HG02571 (cell line): ENCODE data around the gene IL17D.
"Not testable (repeated sequence)": the region's sequence is repeated elsewhere in the genome, so short reads cannot be mapped to it uniquely, and the experiment has no call there.

Source experiments
- ATAC-seq: cut with Tn5 transposase; IDR thresholded peaks from one replicate; pipeline ENCODE4 v1.9.1; 2021; ENCODE audit warnings: mild to moderate bottlenecking, moderate library complexity; ENCODE audit not compliant: unreplicated experiment

Gene IL17D

DNA sequence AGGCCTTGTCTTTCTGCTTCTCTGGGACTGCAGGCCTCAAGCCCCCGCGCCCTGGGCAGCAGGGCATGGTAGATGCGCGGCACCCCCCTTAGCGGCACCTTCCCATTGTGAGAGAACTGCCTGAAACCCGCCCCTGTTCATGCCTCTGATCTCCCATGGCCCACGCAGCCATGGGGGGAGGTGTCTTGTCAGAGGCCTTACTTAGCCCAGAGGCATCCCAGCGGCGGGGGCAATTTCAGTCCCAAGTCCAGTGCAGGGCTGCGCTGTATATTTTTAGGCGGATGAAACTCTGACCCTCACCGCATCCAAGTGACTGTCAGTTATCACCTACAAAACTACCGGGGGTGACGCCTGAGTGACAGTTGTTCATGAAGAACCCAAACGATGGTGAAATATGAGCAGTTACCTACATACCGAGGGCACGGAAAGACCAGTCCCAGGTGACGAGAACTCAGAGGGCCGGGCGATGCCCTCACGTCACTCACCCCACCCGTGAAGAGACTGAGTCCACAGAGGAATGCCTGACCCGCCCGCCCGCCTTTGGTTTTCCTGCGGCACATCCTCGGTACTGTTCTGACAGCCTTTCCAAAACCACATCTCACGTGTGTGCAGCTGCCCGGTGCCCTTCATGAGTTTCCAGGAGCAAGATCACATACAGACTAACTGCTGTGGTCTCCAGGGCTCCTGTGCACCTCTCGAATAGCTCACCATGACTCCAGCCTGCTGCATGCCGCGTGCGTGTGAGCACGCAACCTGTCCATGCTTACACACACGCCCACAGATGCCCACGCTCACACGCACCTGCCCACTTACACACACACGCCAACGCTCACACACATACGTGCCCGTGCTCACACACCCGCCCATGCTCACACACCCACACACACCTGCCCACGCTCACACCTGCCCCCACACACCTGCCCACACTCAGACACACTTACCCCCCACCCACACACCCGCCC lies 14.4 kb downstream of the IL17D start:
- no peak for ATAC-seq

DNA sequence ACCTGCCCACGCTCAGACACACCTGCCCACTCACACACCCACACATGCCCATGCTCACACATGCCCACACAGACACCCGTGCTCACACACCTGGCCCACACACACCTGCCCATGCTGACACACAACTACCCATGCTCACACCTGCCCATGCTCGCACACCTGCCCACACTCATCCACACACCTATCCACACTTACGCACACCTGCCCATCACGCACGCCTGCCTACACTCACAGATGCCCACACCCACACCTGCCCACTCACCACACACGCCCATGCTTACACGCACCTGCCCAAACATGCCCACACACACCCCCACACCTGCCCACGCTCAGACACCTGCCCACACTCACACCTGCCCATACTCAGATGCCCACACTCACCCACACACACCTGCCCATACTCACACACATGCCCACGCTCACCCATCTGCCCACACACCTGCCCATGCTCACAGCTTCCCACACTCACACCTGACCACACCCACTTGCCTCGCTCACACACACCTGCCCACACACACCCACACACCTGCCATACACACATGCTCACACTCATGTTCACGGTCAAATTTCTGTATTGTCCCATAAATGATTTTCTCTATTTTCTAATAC lies 15.6 kb downstream of the IL17D start:
- ATAC-seq: no peak

DNA sequence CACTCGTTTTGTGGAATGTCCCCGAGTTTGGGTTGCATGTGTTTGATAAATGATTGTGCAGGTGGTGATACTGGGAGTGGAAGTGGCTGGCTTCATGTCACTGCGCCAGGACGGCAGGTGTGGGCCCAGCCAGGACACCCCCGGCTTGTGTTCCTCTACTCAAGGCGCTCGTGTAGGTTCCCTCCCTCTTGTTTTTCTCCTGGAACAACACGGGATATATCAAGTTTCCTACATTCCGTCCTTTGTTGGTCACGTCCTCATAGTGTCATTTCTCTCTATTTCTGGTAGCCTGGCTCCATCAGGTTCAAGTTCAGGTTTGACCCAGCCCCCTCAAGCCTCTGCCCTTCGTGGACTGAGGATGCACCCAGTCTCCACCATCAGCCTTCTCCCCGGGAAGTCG lies 16.3 kb downstream of the IL17D start:
- no peak for ATAC-seq

DNA sequence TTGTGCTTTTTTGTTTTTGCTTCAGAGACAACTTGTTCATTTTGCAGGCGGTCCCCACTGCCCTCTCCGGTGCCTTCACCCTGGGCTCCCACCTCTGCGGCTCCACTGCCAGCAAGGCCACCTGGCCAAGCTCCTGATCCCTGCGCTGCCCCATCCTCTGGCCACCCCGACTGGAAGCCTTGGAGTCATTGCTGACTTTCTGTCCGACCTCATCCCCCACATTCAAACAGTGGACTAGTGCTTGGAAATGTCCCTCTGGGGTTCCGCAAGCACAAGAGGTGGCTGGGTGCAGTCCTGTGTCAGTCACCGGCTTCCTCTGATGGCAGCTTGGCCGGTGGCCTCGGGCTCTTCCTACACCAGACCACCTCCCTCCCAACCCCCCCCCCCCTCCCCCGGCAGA lies 17.0 kb downstream of the IL17D start:
- ATAC-seq: no peak

DNA sequence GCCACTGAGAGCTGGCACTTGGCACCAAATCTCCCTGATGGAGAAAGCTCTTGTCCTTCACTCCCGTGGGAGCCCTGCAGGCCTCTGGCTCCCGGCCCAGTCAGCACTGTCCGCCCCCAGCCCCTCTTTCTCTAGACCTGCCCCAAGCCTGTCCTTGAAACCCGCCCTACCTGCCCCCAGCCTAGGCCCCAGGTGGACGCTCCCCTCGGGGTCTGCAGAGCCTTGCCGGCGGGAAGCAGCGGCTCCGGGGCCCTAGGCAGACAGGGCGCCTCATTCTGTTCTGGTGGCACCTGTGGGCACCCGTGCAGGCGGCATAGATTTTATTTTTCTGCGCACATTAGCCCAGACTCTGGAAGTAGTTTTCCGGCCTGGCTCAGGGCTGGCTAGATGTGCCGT lies 17.6 kb downstream of the IL17D start:
- ATAC-seq: no peak

DNA sequence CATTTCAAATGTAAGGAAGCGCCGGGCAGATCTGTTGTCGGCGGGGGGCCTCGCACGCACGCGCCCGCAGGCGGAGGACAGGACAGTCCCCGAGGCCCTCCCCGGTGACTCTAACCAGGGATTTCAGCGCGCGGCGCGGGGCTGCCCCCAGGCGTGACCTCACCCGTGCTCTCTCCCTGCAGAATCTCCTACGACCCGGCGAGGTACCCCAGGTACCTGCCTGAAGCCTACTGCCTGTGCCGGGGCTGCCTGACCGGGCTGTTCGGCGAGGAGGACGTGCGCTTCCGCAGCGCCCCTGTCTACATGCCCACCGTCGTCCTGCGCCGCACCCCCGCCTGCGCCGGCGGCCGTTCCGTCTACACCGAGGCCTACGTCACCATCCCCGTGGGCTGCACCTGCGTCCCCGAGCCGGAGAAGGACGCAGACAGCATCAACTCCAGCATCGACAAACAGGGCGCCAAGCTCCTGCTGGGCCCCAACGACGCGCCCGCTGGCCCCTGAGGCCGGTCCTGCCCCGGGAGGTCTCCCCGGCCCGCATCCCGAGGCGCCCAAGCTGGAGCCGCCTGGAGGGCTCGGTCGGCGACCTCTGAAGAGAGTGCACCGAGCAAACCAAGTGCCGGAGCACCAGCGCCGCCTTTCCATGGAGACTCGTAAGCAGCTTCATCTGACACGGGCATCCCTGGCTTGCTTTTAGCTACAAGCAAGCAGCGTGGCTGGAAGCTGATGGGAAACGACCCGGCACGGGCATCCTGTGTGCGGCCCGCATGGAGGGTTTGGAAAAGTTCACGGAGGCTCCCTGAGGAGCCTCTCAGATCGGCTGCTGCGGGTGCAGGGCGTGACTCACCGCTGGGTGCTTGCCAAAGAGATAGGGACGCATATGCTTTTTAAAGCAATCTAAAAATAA lies 18.2 kb downstream of the IL17D start:
- ATAC-seq: no peak

DNA sequence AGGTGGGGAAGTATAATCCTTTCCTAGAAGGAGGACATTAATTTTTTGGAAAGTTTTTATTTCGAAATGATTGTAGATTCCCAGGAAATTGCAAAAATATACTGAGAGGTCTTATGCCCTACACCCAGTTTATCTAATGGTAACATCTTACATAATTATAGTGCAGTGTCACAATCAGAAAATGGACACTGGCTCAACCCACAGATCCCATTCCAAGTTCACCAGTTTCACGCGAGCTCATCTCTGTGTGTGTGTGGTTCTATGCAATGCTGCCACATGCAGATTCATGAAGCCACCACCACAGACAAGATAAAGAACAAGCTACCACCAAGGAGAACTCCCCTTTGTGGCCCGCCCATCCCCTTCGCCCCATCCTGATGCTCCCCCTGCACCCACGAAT lies 24.4 kb downstream of the IL17D start:
- ATAC-seq: no peak

DNA sequence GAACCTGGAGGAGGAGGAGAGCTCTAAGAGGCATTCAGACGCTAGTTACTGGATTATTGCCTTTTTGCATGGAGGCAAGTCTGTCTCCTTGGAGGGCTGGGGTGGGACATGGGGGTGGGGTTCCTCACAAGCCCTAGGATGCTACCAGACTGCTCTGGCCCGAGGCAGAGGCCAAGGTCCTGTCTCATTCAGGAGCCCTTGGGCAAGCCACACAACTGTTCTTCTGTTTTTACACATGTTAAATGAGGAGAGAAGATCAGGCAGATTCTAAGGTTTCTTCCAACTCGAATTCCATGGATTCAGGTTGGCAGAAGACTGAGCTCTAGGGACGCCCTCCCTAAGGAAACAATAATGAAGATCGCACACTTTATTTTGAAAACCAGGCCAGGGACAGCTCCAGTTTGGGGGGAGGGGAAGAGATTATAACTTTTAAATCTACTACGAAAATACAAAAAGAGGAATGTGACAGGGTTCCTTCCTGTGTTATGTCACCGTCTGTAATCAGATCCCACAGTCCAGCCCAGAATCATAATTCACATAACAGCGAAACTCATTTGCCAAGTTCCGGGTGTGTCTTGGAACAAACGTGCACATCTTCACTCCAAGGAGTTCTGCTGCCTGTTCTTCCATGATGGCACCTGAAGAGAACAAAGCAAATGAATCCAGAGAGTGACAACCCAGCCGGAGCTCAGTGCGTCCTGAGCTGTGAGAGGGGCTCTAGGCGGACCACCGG lies 25.2 kb downstream of the IL17D start:
- ATAC-seq: no peak

DNA sequence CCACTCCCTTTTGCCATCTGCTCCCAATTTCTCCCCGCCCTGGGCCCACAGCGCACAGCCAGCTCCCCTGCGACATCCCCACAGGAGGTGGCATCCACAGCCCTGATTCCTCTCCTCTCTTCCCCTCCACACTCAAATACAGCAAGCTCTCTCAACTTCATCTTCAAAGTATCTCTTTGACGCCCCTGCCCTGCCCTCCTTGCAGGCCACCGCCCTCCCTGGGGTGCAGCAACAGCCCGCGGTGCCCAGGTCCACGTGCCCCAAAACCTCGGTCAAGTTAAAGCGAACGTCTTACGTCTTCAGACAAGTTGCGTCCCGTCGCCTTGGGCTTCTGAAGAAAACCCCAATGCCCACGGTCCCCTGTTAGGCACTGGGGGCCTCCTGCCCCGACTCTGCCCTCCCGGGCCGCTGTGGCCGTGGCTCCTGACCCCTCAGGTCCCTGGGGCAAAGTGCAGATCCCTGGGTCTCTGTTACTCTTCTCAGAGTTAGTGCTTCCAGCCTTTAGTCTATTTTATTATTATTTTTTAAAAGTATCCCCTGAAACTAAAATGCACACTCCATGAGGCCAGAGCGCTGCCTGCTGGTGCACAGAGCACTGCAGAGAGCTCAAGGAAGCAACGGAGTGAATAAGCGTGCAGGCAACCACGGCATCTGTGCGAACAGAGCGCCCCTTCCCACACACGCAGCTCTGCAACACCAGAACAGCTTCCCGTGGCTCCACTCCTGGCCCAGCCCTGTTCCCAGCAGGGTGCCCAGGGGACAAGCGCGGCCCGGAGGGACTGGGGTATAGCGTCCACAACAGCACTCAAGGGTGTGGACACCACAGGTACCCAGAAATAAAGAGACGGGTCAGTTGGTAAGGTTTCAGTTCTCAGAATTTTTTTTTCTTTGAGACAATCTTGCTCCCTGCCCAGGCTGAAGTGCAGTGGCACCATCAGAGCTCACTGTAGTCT lies 26.4 kb downstream of the IL17D start:
- no peak for ATAC-seq

DNA sequence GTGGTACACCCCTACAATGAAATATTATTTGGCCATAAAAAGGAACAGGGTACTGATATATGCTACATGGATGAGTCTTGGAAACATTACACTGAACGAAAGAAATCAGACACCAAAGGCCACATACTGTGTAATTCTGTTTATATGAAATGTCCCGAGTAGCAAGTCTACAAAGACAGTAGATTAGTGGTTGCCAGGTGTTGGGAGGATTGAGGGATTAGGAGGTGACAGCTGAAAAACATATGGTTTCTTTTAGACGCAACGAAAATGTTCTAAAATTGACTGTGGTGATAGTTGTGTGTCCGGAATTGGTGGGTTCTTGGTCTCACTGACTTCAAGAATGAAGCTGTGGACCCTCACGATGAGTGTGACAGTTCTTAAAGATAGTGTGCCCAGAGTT lies 35.1 kb downstream of the IL17D start:
- ATAC-seq: no peak

DNA sequence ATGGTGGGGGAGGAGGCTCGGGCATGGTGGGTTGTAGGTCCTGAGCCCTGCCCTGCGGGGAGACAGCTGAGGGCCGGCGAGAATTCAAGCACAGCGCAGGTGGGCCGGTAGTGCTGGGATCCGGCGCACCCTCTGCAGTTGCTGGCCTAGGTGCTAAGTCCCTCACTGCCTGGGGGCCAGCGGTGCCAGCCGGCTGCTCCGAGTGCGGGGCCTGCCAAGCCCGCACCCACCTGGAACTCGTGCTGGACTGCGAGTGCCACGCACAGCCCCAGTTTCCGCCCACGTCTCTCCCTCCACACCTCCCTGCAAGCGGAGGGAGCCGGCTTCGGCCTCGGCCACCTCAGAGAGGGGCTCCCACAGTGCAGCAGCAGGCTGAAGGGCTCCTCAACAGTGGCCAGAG lies 36.5 kb downstream of the IL17D start:
- no peak for ATAC-seq

DNA sequence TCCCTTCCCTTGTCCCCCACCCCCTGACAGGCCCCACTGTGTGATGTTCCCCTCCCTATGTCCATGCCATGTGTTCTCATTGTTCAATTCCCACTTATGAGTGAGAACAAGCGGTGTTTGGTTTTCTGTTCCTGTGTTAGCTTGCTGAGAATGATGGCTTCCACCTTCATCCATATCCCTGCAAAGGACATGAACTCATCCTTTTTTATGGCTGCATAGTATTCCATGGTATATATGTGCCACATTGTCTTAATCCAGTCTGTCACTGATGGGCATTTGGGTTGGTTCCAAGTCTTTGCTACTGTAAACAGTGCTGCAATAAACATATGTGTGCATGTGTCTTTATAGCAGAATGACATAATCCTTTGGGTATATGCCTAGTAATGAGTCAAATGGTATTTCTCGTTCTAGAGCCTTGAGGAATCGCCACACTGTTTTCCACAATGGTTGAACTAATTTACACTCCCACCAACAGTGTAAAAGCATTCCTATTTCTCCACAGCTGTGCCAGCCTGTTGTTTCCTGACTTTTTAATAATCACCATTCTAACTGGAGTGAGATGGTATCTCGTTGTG lies 40.4 kb downstream of the IL17D start:
- not testable (repeated sequence) for ATAC-seq

DNA sequence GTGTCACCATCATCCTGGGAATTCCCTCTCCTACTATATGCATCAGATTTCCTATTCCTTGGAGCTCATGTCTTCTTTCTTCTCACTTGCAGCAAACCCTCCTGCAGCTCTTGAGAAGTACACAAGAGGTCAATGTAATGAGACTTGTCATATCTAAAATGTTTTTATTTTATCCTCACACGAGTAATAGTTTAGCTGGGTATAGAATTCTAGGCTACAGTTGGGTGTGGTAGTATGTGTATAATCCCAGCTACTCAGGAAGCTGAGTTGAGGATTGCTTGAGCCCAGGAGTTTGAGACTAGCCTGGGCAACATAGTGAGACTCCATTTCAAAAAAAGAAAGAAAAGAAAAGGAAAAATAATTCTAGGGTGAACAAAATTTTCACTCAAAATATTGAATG lies 45.9 kb downstream of the IL17D start:
- ATAC-seq: no peak

DNA sequence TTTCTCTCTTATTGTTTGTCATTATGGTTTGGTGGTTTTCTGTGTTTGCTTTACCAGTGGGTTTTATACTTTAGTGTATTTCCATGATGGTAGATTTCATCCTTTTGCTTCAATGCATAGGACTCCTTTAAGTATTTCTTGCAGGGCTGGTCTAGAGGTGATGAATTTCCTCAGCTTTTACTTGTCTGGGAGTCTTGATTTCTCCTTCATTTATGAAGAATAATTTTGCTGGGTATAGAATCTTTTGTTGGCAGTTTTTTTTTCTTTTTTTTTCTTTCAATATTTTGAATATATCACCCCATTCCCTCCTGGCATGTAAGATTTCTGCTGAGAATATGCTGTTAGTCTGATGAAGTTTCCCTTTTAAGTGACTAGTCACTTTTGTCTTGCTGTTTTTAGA lies 50.5 kb downstream of the IL17D start:
- no peak for ATAC-seq

DNA sequence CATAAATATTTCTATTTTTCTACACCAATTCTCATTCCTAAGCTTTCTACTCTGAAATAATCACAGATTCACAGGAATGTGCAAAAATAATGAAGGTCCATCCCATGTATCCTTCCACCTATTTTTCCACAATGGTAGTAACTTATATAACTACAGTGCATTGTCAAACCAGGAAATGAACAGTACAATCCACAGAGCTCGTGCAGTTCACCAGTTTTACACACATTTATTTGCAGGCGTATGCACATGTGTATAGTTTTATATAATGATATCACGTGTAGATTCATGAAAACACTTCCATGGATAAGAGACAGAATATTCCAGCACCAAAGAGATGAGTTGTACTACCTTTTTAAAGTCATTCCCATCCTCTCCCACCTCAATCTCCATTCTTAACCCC lies 57.4 kb downstream of the IL17D start:
- ATAC-seq: no peak

DNA sequence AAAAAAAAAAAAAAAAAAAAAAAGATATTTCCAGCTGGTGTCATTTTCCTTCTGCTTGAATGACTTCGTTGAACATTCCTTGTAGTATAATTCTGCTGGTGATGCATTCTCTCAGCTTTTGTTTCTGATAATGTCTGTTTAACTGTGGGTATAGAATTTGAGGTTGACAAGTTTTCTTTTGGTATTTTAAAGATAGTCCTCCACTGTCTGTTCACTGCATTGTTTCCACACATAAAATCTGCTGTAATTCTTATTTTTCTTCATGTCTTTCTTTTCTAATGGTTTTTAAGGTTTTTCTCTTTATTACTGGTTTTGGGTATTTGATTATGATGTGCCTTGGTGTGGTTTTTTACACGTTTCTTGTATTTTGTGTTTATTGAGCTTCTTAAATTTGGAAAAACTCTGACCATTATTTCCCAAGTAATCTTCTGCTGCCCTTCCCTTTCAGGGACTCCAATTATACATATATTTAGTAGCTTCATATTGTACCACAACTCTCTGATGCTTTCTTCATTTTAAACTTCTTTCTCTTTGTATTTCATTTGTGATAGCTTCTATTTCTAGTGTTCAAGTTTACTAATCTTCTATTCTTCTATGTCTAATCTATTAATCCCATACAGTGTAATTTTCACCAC lies 63.9 kb downstream of the IL17D start:
- ATAC-seq: no peak

DNA sequence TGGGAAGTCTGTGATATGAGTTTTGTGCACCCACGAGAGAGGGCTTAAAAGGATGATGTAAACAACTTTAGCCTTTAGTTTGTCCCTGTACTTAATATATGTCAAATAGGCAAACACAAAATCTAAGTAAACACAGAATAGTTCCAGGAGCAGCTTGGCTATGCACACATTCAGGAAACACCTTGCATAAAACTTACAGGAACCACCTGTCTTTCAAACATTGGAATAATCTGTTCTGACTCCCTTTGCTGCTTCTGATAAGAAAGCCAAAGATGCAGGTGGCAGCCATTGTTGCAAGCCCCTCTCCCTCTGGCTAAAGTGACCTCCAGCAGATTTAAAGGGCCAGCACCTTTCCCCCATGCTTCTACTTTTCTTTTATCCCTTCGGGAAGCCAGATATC lies 65.6 kb downstream of the IL17D start:
- ATAC-seq: no peak

DNA sequence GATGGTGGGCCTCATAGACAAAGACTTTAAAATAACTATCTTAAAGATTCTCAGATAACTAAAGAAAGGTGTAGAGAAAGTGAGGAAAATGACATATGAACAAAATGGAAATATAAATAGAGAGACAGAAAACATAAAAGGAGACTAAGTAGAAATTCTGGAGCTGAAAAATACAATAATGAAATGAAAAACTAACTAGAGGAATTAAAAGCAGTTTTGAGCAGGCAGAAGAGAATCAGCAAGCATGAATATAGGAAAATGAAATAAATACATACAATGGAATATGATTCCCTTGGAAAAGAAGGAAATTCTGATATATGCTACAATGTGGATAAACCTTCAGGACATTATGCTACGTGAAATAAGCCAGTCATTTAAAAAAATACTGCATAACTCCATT lies 66.3 kb downstream of the IL17D start:
- no peak for ATAC-seq
